Naive thymus-derived CD4-positive, alpha-beta T cell (primary cell): Measurements from ENCODE around the gene NPTX2. TPM values are rescaled to one million over a fixed set of nuclear protein-coding genes. Genes with fewer than 3 reads are reported as not detected.

Experiments
- ATAC-seq: fragments of 150-1000 bp; cut with Tn5 transposase; 2 replicates; pipeline ENCODE4 v1.10.0; 2021; ENCODE audit warnings: mild to moderate bottlenecking, moderate library complexity
- CTCF ChIA-PET: fragments of 350-600 bp; sonication (Branson Sonifier 250); formaldehyde crosslinking; loops from one replicate; lab custom pipeline; 2021; ENCODE audit warnings: antibody characterized with exemption; lab: Charles Lee
- POLR2A ChIA-PET: fragments of 350-600 bp; sonication (Branson Sonifier 250); formaldehyde crosslinking; loops from one replicate; lab custom pipeline; 2021; ENCODE audit warnings: antibody characterized with exemption, inconsistent platforms; lab: Charles Lee
- DNase-seq, 9 donors: peaks; one replicate each; pipeline versions ENCODE4 v3.0.0 to v3.0.0-alpha.2; 2020 to 2022; ENCODE audit warnings: mixed read lengths in 1 of 9
- H3K27ac ChIP-seq: one replicate; pipeline ENCODE4 v1.7.0; 2013; ENCODE audit warnings: mild to moderate bottlenecking, low read depth, low read length, moderate library complexity
- H3K27me3 ChIP-seq, 2 donors: one replicate each; pipeline ENCODE4 v1.7.0; 2013; ENCODE audit warnings: low read length in 2 of 2, mild to moderate bottlenecking in 2 of 2, moderate library complexity in 2 of 2; ENCODE audit not compliant: control insufficient read depth in 2 of 2, insufficient read depth in 2 of 2
- H3K36me3 ChIP-seq, 3 experiments: 1 replicate in 2 of 3; 2 replicates in 1 of 3; pipeline ENCODE4 v1.7.0; 2013; ENCODE audit warnings: low read length in 3 of 3, mild to moderate bottlenecking in 3 of 3, moderate library complexity in 1 of 3; ENCODE audit not compliant: insufficient read depth in 3 of 3, control insufficient read depth in 2 of 3
- H3K4me1 ChIP-seq, 2 donors: one replicate each; pipeline ENCODE4 v1.7.0; 2013; ENCODE audit warnings: low read length in 2 of 2, mild to moderate bottlenecking in 2 of 2, moderate library complexity in 1 of 2; ENCODE audit not compliant: control insufficient read depth in 2 of 2, insufficient read depth in 2 of 2
- H3K4me3 ChIP-seq: 2 replicates; pipeline ENCODE4 v1.7.0; 2013; ENCODE audit warnings: mild to moderate bottlenecking, low read length
- H3K9me3 ChIP-seq, 3 experiments: 1 replicate in 2 of 3; 2 replicates in 1 of 3; pipeline ENCODE4 v1.7.0; 2013; ENCODE audit warnings: low read length in 3 of 3; ENCODE audit not compliant: control insufficient read depth in 2 of 3
- H3K27ac Mint-ChIP-seq, 9 donors: one replicate each; pipeline ENCODE4 v1.8.0; 2020 to 2022; ENCODE audit warnings: mixed read lengths in 9 of 9, mild to moderate bottlenecking in 8 of 9, moderate library complexity in 5 of 9, inconsistent platforms in 2 of 9
- H3K27me3 Mint-ChIP-seq, 5 donors: one replicate each; pipeline ENCODE4 v1.8.0; 2021 to 2022; ENCODE audit warnings: mixed read lengths in 5 of 5, mild to moderate bottlenecking in 1 of 5
- H3K36me3 Mint-ChIP-seq, 5 donors: one replicate each; pipeline ENCODE4 v1.8.0; 2020 to 2022; ENCODE audit warnings: mixed read lengths in 5 of 5, mild to moderate bottlenecking in 3 of 5, inconsistent platforms in 1 of 5
- H3K4me1 Mint-ChIP-seq, 7 donors: one replicate each; pipeline ENCODE4 v1.8.0; 2020 to 2022; ENCODE audit warnings: mixed read lengths in 7 of 7, mild to moderate bottlenecking in 3 of 7, inconsistent platforms in 1 of 7
- H3K4me3 Mint-ChIP-seq, 10 donors: one replicate each; pipeline ENCODE4 v1.8.0; 2020 to 2022; ENCODE audit warnings: mild to moderate bottlenecking in 10 of 10, mixed read lengths in 10 of 10, moderate library complexity in 6 of 10, inconsistent platforms in 2 of 10
- H3K9me3 Mint-ChIP-seq, 11 donors: one replicate each; pipeline ENCODE4 v1.8.0; 2020 to 2022; ENCODE audit warnings: mixed read lengths in 11 of 11, mild to moderate bottlenecking in 4 of 11, inconsistent platforms in 1 of 11, moderate library complexity in 1 of 11
- intact Hi-C, 2 donors: fragments of 100-400 bp; cut with micrococcal nuclease; formaldehyde crosslinking; loops; one replicate each; pipeline ENCODE4 v1.15.1; 2023
- polyA plus RNA-seq, 2 donors: library from polyadenylated mRNA; unstranded; fragments of 300-500 nt; fragmentation: Illumina TruSeq; gene quantifications; one replicate each; pipeline ENCODE4 v1.2.3, GENCODE V29; 2021
- total RNA-seq, 6 experiments: library from RNA in 5 of 6; stranded (reverse) in 5 of 6; gene quantifications; 1 replicate in 5 of 6; 2 replicates in 1 of 6; pipeline ENCODE4 v1.2.3 and lab custom pipeline; 2021 to 2026

Gene NPTX2
- total and polyA plus RNA-seq, 7 experiments from 2014 or later = 0.07 to 0.22 (median 0.19) TPM; not detected in 4

DNA sequence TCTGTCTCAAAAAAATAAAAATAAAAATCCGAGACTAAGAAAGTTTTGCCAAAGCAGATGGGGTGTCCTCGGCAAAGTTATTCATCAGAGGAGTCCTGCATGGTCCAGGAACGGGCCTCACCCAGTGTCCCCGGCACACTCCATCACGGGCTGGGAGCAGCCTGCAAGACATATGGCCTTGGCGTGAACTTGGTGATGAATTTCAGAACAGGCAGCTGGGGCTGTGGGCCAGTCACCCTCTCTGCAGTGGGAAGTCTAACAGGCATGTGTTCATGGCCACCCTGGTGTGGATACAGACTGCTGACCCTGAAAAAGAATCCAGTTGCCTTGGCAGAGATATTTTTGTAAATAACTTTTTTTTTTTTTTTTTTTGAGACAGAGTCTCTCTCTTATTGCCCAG is 34.7 kb downstream of the NPTX2 start:
- Histone ChIP-seq H3K27ac (no peak overlapping the region), H3K4me3 (no peak overlapping the region), H3K27me3 (no peaks in the 10 kb centered on the region), H3K36me3 (no peaks in the 10 kb centered on the region), H3K9me3 (peaks cover 0 to 9% (median 0%) of the 10 kb centered on the region in 3 experiments), H3K4me1 (no peaks in the 10 kb centered on the region)
- DNase-seq (no peak), ATAC-seq (no peak)
- intact Hi-C loops = no loop called here
- H3K27ac Mint-ChIP-seq = no peak overlapping the region
- POLR2A ChIA-PET = no interaction called here
- no peaks in the 10 kb centered on the region for H3K4me1 Mint-ChIP-seq
- CTCF ChIA-PET = no interaction called here
- peaks cover 0 to 9% (median 6%) of the 10 kb centered on the region in 5 donors for H3K27me3 Mint-ChIP-seq
- peaks cover 0 to 4% (median 0%) of the 10 kb centered on the region in 5 donors for H3K36me3 Mint-ChIP-seq
- H3K9me3 Mint-ChIP-seq = peaks cover 2 to 24% (median 8%) of the 10 kb centered on the region in 11 donors
- H3K4me3 Mint-ChIP-seq = no peak overlapping the region

GRCh38 chr7:98653601-98654310 is 36.7 kb downstream of the NPTX2 start:
- ChIA-PET POLR2A (no interaction called here), CTCF (no interaction called here)
- Histone ChIP-seq H3K9me3 (peaks cover 0 to 9% (median 0%) of the 10 kb centered on the region in 3 experiments), H3K36me3 (no peaks in the 10 kb centered on the region), H3K4me3 (no peak overlapping the region), H3K4me1 (no peaks in the 10 kb centered on the region), H3K27me3 (no peaks in the 10 kb centered on the region), H3K27ac (no peak overlapping the region)
- no peak for DNase-seq
- Mint-ChIP-seq H3K27me3 (peaks cover 0 to 9% (median 0%) of the 10 kb centered on the region in 5 donors), H3K27ac (no peak overlapping the region), H3K9me3 (peaks cover 2 to 22% (median 8%) of the 10 kb centered on the region in 11 donors), H3K36me3 (peaks cover 0 to 4% (median 0%) of the 10 kb centered on the region in 5 donors), H3K4me1 (no peaks in the 10 kb centered on the region), H3K4me3 (no peak overlapping the region)
- no peak for ATAC-seq
- intact Hi-C loops = no loop called here

DNA sequence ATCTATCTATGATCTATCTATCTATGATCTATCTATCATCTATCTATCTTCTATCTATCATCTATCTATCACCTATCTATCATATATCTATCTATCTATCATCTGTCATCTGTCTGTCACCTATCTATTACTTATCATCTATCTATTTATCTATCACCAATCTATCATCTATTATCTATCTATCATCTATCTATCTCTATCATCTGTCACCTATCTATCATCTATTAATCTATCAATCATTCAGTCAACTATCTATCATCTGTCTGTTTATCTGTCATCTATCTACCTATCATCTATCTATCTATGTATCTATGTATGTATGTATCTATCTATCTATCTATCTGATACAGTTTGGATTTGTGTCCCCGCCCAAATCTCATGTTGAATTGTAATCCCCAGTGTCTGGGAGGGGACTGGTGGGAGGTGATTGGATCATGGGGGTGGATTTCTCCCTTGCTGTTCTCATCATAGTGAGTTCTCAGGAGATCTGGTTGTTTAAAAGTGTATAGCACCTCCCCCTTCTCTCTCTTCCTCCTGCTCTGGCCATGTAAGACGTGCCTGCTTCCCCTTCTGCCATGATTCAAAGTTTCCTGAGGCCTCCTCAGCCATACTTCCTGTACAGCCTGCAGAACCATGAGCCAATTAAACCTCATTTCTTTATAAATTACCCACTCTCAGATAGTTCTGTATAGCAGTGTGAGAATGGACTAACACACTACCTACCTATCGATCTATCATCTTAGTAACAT is 37.6 kb downstream of the NPTX2 start:
- ChIA-PET CTCF (no interaction called here), POLR2A (no interaction called here)
- no peak for ATAC-seq
- H3K9me3 Mint-ChIP-seq = peaks cover 0 to 14% (median 2%) of the 10 kb centered on the region in 11 donors
- H3K4me3 Mint-ChIP-seq = no peak overlapping the region
- no peak for DNase-seq
- no peaks in the 10 kb centered on the region for H3K4me1 Mint-ChIP-seq
- Histone ChIP-seq H3K9me3 (peaks cover 0 to 3% (median 0%) of the 10 kb centered on the region in 3 experiments), H3K36me3 (no peaks in the 10 kb centered on the region), H3K27me3 (no peaks in the 10 kb centered on the region), H3K27ac (no peak overlapping the region), H3K4me1 (no peaks in the 10 kb centered on the region), H3K4me3 (no peak overlapping the region)
- H3K27me3 Mint-ChIP-seq = peaks cover 0 to 2% (median 0%) of the 10 kb centered on the region in 5 donors
- no peak overlapping the region for H3K27ac Mint-ChIP-seq
- intact Hi-C loops = no loop called here
- peaks cover 0 to 4% (median 0%) of the 10 kb centered on the region in 5 donors for H3K36me3 Mint-ChIP-seq

GRCh38 chr7:98655611-98656010 is 38.5 kb downstream of the NPTX2 start:
- Mint-ChIP-seq H3K9me3 (peaks cover 0 to 10% (median 1%) of the 10 kb centered on the region in 11 donors), H3K4me1 (no peaks in the 10 kb centered on the region), H3K27me3 (no peaks in the 10 kb centered on the region), H3K4me3 (no peak overlapping the region), H3K27ac (no peak overlapping the region), H3K36me3 (peaks cover 0 to 4% (median 0%) of the 10 kb centered on the region in 5 donors)
- H3K9me3 ChIP-seq = peaks cover 0 to 3% (median 0%) of the 10 kb centered on the region in 3 experiments
- H3K27me3 ChIP-seq = no peaks in the 10 kb centered on the region
- intact Hi-C loops = no loop called here
- no peak overlapping the region for H3K27ac ChIP-seq
- POLR2A ChIA-PET = no interaction called here
- ATAC-seq (no peak), DNase-seq (no peak)
- CTCF ChIA-PET = no interaction called here
- H3K4me3 ChIP-seq = no peak overlapping the region
- H3K36me3 ChIP-seq = no peaks in the 10 kb centered on the region
- H3K4me1 ChIP-seq = no peaks in the 10 kb centered on the region

DNA sequence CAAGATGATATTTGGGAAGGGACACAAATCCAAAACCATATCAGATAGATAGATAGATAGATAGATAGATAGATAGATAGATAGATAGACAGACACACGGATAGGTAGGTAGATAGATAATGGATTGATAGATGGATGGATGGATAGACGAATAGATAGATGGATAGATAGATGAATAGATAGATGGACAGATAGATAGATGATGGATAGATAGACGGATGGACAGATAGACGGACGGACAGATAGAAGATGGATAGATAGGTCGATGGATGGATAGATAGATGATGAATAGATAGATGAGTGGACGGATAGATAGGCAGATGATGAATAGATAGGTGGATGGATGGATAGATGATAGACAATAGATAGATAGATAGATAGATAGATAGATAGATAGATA is 39.8 kb downstream of the NPTX2 start:
- DNase-seq (no peak), ATAC-seq (no peak)
- Histone ChIP-seq H3K36me3 (no peaks in the 10 kb centered on the region), H3K9me3 (peaks cover 0 to 3% (median 0%) of the 10 kb centered on the region in 3 experiments), H3K4me1 (no peaks in the 10 kb centered on the region), H3K4me3 (no peak overlapping the region), H3K27ac (no peak overlapping the region), H3K27me3 (no peaks in the 10 kb centered on the region)
- no peaks in the 10 kb centered on the region for H3K36me3 Mint-ChIP-seq
- no peak overlapping the region for H3K27ac Mint-ChIP-seq
- H3K9me3 Mint-ChIP-seq = peaks cover 0 to 6% (median 0%) of the 10 kb centered on the region in 11 donors
- CTCF ChIA-PET = no interaction called here
- no peak overlapping the region for H3K4me3 Mint-ChIP-seq
- H3K4me1 Mint-ChIP-seq = no peaks in the 10 kb centered on the region
- POLR2A ChIA-PET = no interaction called here
- intact Hi-C loops = no loop called here
- no peaks in the 10 kb centered on the region for H3K27me3 Mint-ChIP-seq

DNA sequence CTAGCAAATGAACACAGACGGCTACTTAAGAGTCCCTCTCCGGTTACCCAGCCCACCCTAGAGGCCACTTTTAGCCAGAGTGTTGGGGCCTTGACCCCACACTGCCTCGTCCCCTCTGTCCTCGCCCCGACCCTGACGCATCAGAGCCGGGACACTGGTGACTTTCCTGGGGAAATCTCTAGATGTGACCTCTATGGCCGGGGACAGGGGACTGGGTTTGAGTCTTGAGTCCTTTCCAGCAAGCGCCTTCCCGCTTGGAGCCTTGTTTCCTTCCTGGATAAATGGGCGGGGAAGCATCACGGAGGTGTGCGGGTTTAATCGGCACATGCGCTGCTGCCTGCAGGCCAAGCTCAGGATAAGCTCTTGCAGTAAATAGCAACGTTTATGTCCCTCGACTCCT is 40.7 kb downstream of the NPTX2 start:
- Histone ChIP-seq H3K27me3 (no peaks in the 10 kb centered on the region), H3K4me1 (no peaks in the 10 kb centered on the region), H3K4me3 (no peak overlapping the region), H3K27ac (no peak overlapping the region), H3K9me3 (peaks cover 0 to 3% (median 0%) of the 10 kb centered on the region in 3 experiments), H3K36me3 (no peaks in the 10 kb centered on the region)
- POLR2A ChIA-PET = no interaction called here
- no peak overlapping the region for H3K27ac Mint-ChIP-seq
- DNase-seq = no peak
- CTCF ChIA-PET = no interaction called here
- intact Hi-C loops = no loop called here
- H3K4me1 Mint-ChIP-seq = no peaks in the 10 kb centered on the region
- H3K4me3 Mint-ChIP-seq = no peak overlapping the region
- H3K9me3 Mint-ChIP-seq = peaks cover 0 to 6% (median 0%) of the 10 kb centered on the region in 11 donors
- no peaks in the 10 kb centered on the region for H3K27me3 Mint-ChIP-seq
- ATAC-seq = no peak
- no peaks in the 10 kb centered on the region for H3K36me3 Mint-ChIP-seq
